Type B pancreatic cell (in vitro differentiated cells): ENCODE results near the gene ECHDC1. TPM values are rescaled to one million over a fixed set of nuclear protein-coding genes. Genes with fewer than 3 reads are reported as not detected.
"Not testable (repeated sequence)": the region's sequence is repeated elsewhere in the genome, so short reads cannot be mapped to it uniquely, and the experiment has no call there.

Experiments used
- DNase-seq: peaks from one replicate; pipeline ENCODE4 v3.0.0; 2021; ENCODE audit warnings: mixed read lengths; ENCODE audit not compliant: unreplicated experiment; ENCODE audit errors: extremely low spot score
- H3K27ac Mint-ChIP-seq: 2 replicates; pipeline ENCODE4 v1.8.0; 2021; ENCODE audit warnings: mild to moderate bottlenecking, mixed read lengths
- H3K27me3 Mint-ChIP-seq: 2 replicates; pipeline ENCODE4 v1.8.0; 2021; ENCODE audit warnings: mixed read lengths
- H3K36me3 Mint-ChIP-seq: 2 replicates; pipeline ENCODE4 v1.8.0; 2021; ENCODE audit warnings: mixed read lengths
- H3K4me1 Mint-ChIP-seq: one replicate; pipeline ENCODE4 v1.8.0; 2021; ENCODE audit warnings: mixed read lengths; ENCODE audit not compliant: unreplicated experiment
- H3K4me3 Mint-ChIP-seq: 2 replicates; pipeline ENCODE4 v1.8.0; 2021; ENCODE audit warnings: mild to moderate bottlenecking, mixed read lengths
- H3K9me3 Mint-ChIP-seq: 2 replicates; pipeline ENCODE4 v1.8.0; 2021; ENCODE audit warnings: mixed read lengths
- total RNA-seq: library from RNA; stranded (reverse); gene quantifications from 2 replicates; pipeline ENCODE4 v1.2.1, GENCODE V29; 2021; ENCODE audit warnings: low replicate concordance
- TF ChIP-seq, protein P1 (sequence below): fragments of 200-600 bp; sonication (generic); conservative IDR thresholded peaks from 2 replicates; pipeline ENCODE4 v1.5.0; 2021; ENCODE audit warnings: antibody characterized with exemption, mild to moderate bottlenecking

The ECHDC1 gene
- total RNA-seq, 1 donor from 2014 or later, result 48.4 TPM

GRCh38 chr6:127338936-127339335 lies 4.5 kb downstream of the ECHDC1 start:
- peaks cover 8% of the 10 kb centered on the region for H3K36me3 Mint-ChIP-seq
- no peak overlapping the region for H3K27ac Mint-ChIP-seq
- H3K4me1 Mint-ChIP-seq, result no peaks in the 10 kb centered on the region
- TF ChIP-seq, protein P1, sequence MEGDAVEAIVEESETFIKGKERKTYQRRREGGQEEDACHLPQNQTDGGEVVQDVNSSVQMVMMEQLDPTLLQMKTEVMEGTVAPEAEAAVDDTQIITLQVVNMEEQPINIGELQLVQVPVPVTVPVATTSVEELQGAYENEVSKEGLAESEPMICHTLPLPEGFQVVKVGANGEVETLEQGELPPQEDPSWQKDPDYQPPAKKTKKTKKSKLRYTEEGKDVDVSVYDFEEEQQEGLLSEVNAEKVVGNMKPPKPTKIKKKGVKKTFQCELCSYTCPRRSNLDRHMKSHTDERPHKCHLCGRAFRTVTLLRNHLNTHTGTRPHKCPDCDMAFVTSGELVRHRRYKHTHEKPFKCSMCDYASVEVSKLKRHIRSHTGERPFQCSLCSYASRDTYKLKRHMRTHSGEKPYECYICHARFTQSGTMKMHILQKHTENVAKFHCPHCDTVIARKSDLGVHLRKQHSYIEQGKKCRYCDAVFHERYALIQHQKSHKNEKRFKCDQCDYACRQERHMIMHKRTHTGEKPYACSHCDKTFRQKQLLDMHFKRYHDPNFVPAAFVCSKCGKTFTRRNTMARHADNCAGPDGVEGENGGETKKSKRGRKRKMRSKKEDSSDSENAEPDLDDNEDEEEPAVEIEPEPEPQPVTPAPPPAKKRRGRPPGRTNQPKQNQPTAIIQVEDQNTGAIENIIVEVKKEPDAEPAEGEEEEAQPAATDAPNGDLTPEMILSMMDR, result no peak
- H3K4me3 Mint-ChIP-seq, result no peak overlapping the region
- no peaks in the 10 kb centered on the region for H3K9me3 Mint-ChIP-seq
- H3K27me3 Mint-ChIP-seq, result no peaks in the 10 kb centered on the region
- DNase-seq, result no peak

DNA sequence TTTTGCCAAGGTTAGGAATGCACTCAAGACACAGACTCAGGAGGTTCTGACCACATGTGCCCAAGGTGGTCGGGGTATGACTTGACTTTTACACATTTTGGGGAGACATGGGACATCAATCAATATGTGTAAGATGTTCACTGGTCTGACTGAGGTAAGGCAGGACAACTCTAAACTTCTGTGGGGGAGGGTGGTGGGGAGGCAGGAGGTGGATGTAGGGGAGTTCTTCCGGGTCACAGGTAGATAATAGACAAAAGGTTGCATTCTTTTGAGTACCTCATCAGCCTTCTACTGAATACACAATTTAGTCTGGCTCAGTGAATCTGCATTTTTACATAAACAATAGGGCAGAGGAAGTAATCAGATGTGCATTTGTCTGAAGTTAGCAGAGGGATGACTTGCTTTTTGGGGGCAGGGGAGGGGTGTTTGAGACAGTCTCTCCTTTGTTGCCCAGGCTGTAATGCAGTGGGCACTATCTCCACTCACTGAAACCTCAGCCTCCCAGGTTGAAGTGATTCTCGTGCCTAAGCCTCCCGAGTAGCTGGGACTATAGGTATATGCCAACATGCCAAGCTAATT lies 10.9 kb downstream of the ECHDC1 start:
- Mint-ChIP-seq H3K4me3 (no peak overlapping the region), H3K27me3 (no peaks in the 10 kb centered on the region), H3K27ac (no peak overlapping the region), H3K4me1 (no peaks in the 10 kb centered on the region), H3K9me3 (no peaks in the 10 kb centered on the region), H3K36me3 (peaks cover 26% of the 10 kb centered on the region)
- TF ChIP-seq, protein P1, result no peak
- no peak for DNase-seq

- peaks cover 30% of the 10 kb centered on the region for H3K36me3 Mint-ChIP-seq
- DNase-seq, H3K4me1 Mint-ChIP-seq, H3K27me3 Mint-ChIP-seq, H3K4me3 Mint-ChIP-seq, H3K27ac Mint-ChIP-seq, H3K9me3 Mint-ChIP-seq: not testable (repeated sequence)
These were observed 12.2 kb downstream of the ECHDC1 start for GRCh38 chr6:127331256-127331655.

DNA sequence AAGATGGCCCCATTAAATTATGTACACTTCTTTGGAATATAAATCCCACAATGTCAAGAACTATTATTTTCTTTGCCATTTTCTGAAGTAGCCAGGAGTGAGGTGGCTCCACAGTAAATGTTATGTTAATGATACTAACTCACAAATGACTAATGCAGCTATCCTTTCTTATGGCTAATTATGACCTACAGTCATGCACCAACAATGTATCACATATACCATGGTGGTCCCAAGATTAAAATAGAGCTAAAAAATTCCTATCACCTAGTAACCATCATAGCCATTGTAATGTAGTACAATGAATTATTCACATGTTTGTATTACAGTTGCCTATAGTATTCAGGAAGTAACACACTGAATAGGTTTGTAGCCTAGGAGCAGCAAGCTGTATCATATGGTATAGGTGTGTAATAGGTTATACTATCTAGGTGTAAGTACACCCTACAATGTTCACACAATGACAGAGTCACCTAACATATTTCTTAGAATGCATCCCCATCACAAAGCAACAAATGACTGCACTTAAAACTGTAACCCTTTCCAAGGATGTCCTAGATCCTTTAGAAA lies 15.3 kb downstream of the ECHDC1 start:
- TF ChIP-seq, protein P1, result no peak
- H3K4me3 Mint-ChIP-seq, result no peak overlapping the region

GRCh38 chr6:127319686-127320085 lies 23.7 kb downstream of the ECHDC1 start:
- Mint-ChIP-seq H3K4me1 (no peaks in the 10 kb centered on the region), H3K36me3 (peaks cover 8% of the 10 kb centered on the region), H3K4me3 (no peak overlapping the region), H3K27me3 (no peaks in the 10 kb centered on the region), H3K9me3 (no peaks in the 10 kb centered on the region), H3K27ac (no peak overlapping the region)
- TF ChIP-seq, protein P1, result no peak
- DNase-seq, result no peak

More for the DNA sequence above, 15.3 kb downstream of the ECHDC1 start:
- DNase-seq, result no peak
- no peaks in the 10 kb centered on the region for H3K27me3 Mint-ChIP-seq
- peaks cover 29% of the 10 kb centered on the region for H3K36me3 Mint-ChIP-seq
- H3K27ac Mint-ChIP-seq, result no peak overlapping the region
- no peaks in the 10 kb centered on the region for H3K9me3 Mint-ChIP-seq
- H3K4me1 Mint-ChIP-seq, result no peaks in the 10 kb centered on the region

GRCh38 chr6:127317388-127318128 lies 25.9 kb downstream of the ECHDC1 start:
- no peaks in the 10 kb centered on the region for H3K4me1 Mint-ChIP-seq
- H3K27me3 Mint-ChIP-seq, result no peaks in the 10 kb centered on the region
- peaks cover 8% of the 10 kb centered on the region for H3K36me3 Mint-ChIP-seq
- no peak overlapping the region for H3K4me3 Mint-ChIP-seq
- TF ChIP-seq, protein P1, result no peak
- DNase-seq, result no peak
- no peaks in the 10 kb centered on the region for H3K9me3 Mint-ChIP-seq
- no peak overlapping the region for H3K27ac Mint-ChIP-seq
